Thymus (tissue), 11 donors: ENCODE data around the gene ITPKB. TPM values are rescaled to one million over a fixed set of nuclear protein-coding genes. Genes with fewer than 3 reads are reported as not detected.
A peak's percentile ranks its signal among the peaks of the same experiment; 100 is the strongest.
"Not testable (repeated sequence)": the region's sequence is repeated elsewhere in the genome, so short reads cannot be mapped to it uniquely, and the experiment has no call there.

Experiments
- DNase-seq, 9 donors: peaks; one replicate each; pipeline ENCODE4 v3.0.0-alpha.2; 2013; ENCODE audit warnings: low spot score in 9 of 9, low read depth in 6 of 9, missing footprints in 1 of 9
- H3K27ac ChIP-seq, 2 donors: one replicate each; pipeline ENCODE4 v1.5.1; 2013; ENCODE audit warnings: control low read depth in 1 of 2, low read depth in 1 of 2, low read length in 1 of 2, mild to moderate bottlenecking in 1 of 2, moderate library complexity in 1 of 2
- H3K27me3 ChIP-seq, 2 donors: one replicate each; pipeline ENCODE4 v1.5.1; 2013; ENCODE audit warnings: low read length in 1 of 2; ENCODE audit not compliant: control insufficient read depth in 2 of 2, insufficient read depth in 1 of 2
- H3K36me3 ChIP-seq, 2 donors: one replicate each; pipeline ENCODE4 v1.5.1; 2013; ENCODE audit warnings: low read length in 1 of 2, mild to moderate bottlenecking in 1 of 2, moderate library complexity in 1 of 2; ENCODE audit not compliant: control insufficient read depth in 2 of 2, insufficient read depth in 2 of 2
- H3K4me1 ChIP-seq, 2 donors: one replicate each; pipeline ENCODE4 v1.5.1; 2013; ENCODE audit warnings: low read length in 2 of 2; ENCODE audit not compliant: control insufficient read depth in 2 of 2, insufficient read depth in 2 of 2
- H3K4me3 ChIP-seq, 2 donors: one replicate each; pipeline ENCODE4 v1.5.1; 2013; ENCODE audit warnings: low read length in 2 of 2, control low read depth in 1 of 2, mild to moderate bottlenecking in 1 of 2
- H3K9me3 ChIP-seq, 2 donors: one replicate each; pipeline ENCODE4 v1.5.1; 2013; ENCODE audit warnings: low read length in 1 of 2, mild to moderate bottlenecking in 1 of 2; ENCODE audit not compliant: control insufficient read depth in 2 of 2, insufficient read depth in 1 of 2
- WGBS: extraction: QIAGEN DNeasy Blood & Tissue Kit; methylation state at CpG from one replicate; pipeline ENCODE4 v1.1.7; 2013; 5-methylcytosine and 5-hydroxymethylcytosine counted together
- polyA plus RNA-seq: library from polyadenylated mRNA; stranded (reverse); fragments of 200-250 nt; gene quantifications from one replicate; pipeline ENCODE4 v1.2.3, GENCODE V29; 2013
- total RNA-seq: library from RNA; stranded (reverse); fragments of 120-200 nt; gene quantifications from one replicate; pipeline ENCODE4 v1.2.4, GENCODE V29; 2013
- donor health status: healthy.

ITPKB gene
- total and polyA plus RNA-seq, 2 donors = 22.7 to 32.0 TPM

GRCh38 chr1:226730071-226730470 is 9.0 kb downstream of the ITPKB start:
- no peak overlapping the region for H3K4me3 ChIP-seq
- H3K36me3 ChIP-seq = peaks cover 56 to 97% of the 10 kb centered on the region in 2 donors
- peak overlapping the region in 1 of 2 donors; percentile 71 for H3K27ac ChIP-seq
- DNase-seq = no peak
- no peaks in the 10 kb centered on the region for H3K9me3 ChIP-seq
- no peaks in the 10 kb centered on the region for H3K27me3 ChIP-seq
- WGBS = 88% methylated on average over 1 of the region's 1 CpG
- peaks cover 35 to 78% of the 10 kb centered on the region in 2 donors for H3K4me1 ChIP-seq

- H3K9me3 ChIP-seq = no peaks in the 10 kb centered on the region
- H3K4me3 ChIP-seq = no peak overlapping the region
- no peaks in the 10 kb centered on the region for H3K27me3 ChIP-seq
- peaks cover 59 to 97% of the 10 kb centered on the region in 2 donors for H3K36me3 ChIP-seq
- no peak for DNase-seq
- H3K27ac ChIP-seq = no peak overlapping the region
- 87% methylated on average over 6 of the region's 6 CpGs for WGBS
- H3K4me1 ChIP-seq = peaks cover 36 to 80% of the 10 kb centered on the region in 2 donors
These were observed 10.6 kb downstream of the ITPKB start for GRCh38 chr1:226728448-226728847.

- H3K9me3 ChIP-seq = no peaks in the 10 kb centered on the region
- H3K36me3 ChIP-seq = peaks cover 66 to 88% of the 10 kb centered on the region in 2 donors
- 91% methylated on average over 4 of the region's 4 CpGs for WGBS
- peaks cover 29 to 75% of the 10 kb centered on the region in 2 donors for H3K4me1 ChIP-seq
- H3K27me3 ChIP-seq = no peaks in the 10 kb centered on the region
- H3K27ac ChIP-seq = no peak overlapping the region
- DNase-seq = no peak
- no peak overlapping the region for H3K4me3 ChIP-seq
These were observed 13.2 kb downstream of the ITPKB start for GRCh38 chr1:226725897-226726267.

- H3K4me1 ChIP-seq = peaks cover 23 to 66% of the 10 kb centered on the region in 2 donors
- H3K9me3 ChIP-seq = no peaks in the 10 kb centered on the region
- 89% methylated on average over 13 of the region's 13 CpGs for WGBS
- DNase-seq = no peak
- H3K36me3 ChIP-seq = peaks cover 71 to 87% of the 10 kb centered on the region in 2 donors
- H3K27me3 ChIP-seq = no peaks in the 10 kb centered on the region
- no peak overlapping the region for H3K4me3 ChIP-seq
- peak overlapping the region in 1 of 2 donors; percentile 32 for H3K27ac ChIP-seq
These were observed 15.2 kb downstream of the ITPKB start for GRCh38 chr1:226723657-226724532.

- H3K27ac ChIP-seq = peak overlapping the region in 1 of 2 donors; percentile 47
- H3K9me3 ChIP-seq = no peaks in the 10 kb centered on the region
- H3K4me3 ChIP-seq = no peak overlapping the region
- no peaks in the 10 kb centered on the region for H3K27me3 ChIP-seq
- DNase-seq = no peak
- H3K36me3 ChIP-seq = peaks cover 72 to 82% of the 10 kb centered on the region in 2 donors
- WGBS = 91% methylated on average over 14 of the region's 14 CpGs
- H3K4me1 ChIP-seq = peaks cover 16 to 58% of the 10 kb centered on the region in 2 donors
These were observed 16.0 kb downstream of the ITPKB start for GRCh38 chr1:226722901-226723656.

- DNase-seq = no peak
- Histone ChIP-seq H3K9me3 (no peaks in the 10 kb centered on the region), H3K27ac (peak overlapping the region in 1 of 2 donors; percentile 54), H3K36me3 (peaks cover 73 to 79% of the 10 kb centered on the region in 2 donors), H3K4me3 (no peak overlapping the region), H3K4me1 (peaks cover 14 to 59% of the 10 kb centered on the region in 2 donors), H3K27me3 (no peaks in the 10 kb centered on the region)
- WGBS = 85% methylated on average over 11 of the region's 11 CpGs
These were observed 16.7 kb downstream of the ITPKB start for GRCh38 chr1:226722240-226722900.

- H3K4me1 ChIP-seq = peaks cover 14 to 50% of the 10 kb centered on the region in 2 donors
- H3K9me3 ChIP-seq, H3K27me3 ChIP-seq, DNase-seq, H3K27ac ChIP-seq, H3K4me3 ChIP-seq: not testable (repeated sequence)
- peaks cover 64 to 73% of the 10 kb centered on the region in 2 donors for H3K36me3 ChIP-seq
- WGBS = 96% methylated on average over 13 of the region's 13 CpGs
These were observed 18.5 kb downstream of the ITPKB start for GRCh38 chr1:226720574-226720973.

- Histone ChIP-seq H3K36me3 (peaks cover 57 to 69% of the 10 kb centered on the region in 2 donors), H3K27ac (no peak overlapping the region), H3K4me3 (no peak overlapping the region), H3K4me1 (peaks cover 11 to 42% of the 10 kb centered on the region in 2 donors), H3K27me3 (no peaks in the 10 kb centered on the region), H3K9me3 (no peaks in the 10 kb centered on the region)
- no peak for DNase-seq
- WGBS = 90% methylated on average over 11 of the region's 11 CpGs
These were observed 19.3 kb downstream of the ITPKB start for GRCh38 chr1:226719596-226720387.
